Stimulated activated CD8-positive, alpha-beta memory T cell treated with anti-CD3 and anti-CD28 coated beads, Interleukin-15, amount 100 ng/mL, for 48 hours (primary cell): ENCODE data around the gene POFUT2.

Source experiments
- DNase-seq, 2 donors: peaks; one replicate each; pipeline ENCODE4 v3.0.0-alpha.2; 2020; ENCODE audit warnings: low read depth in 2 of 2

The POFUT2 gene

DNA sequence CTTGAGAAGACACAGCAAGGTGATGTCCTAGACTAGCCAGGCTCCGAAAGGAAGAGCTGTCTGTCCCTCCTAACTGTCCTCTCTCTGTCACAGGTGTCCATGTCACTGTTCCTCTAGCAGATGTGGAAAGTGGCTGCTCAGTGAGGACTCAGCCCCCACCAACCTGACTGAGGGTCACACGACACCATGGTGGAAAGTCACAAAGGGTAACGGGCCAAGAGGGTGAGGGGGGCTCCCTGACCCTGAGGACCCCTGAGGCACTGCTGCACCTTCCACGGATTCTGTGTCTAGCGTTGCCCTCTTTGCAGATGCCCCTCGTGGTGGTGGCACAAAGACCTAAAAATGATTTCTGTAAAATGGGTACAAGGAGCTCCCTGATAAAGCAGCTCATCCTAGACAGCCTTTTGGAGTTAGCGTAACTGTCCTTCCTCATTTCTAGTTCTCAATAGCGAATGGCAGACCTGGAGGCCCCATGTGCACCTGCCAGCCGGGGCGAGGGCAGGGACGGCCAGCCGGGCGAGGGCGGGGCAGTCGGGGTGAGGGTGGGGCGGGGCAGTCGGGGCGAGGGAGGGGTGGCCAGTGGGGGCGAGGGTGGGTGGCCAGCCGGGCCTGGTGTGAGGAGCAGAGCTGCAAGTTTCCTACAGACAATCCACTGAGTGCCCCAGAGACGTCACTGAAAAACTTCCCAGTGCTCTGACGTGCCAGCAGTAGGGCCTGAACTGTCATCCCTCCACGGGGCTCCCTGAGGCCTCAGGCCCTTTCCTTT, 23.4 kb downstream of the POFUT2 start:
- no peak for DNase-seq

DNA sequence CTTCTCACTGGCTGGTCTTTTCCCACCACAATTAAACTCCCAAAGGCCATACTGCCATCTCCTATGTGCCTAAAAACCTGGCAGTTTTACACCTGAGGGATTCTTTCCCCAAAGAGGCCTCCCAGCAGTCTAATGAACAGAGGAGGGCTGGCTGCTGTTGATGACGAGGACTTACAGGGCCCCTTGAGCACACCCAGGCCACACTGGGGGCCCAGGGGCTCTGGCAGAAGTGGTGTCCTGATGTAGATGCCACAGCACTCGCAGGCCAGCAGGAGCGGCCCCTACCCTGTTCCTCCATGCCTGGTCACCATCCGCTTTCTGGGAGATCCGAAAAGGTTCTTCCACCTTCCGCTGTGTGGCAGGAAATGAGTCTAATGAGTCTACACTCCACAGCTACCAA, 24.2 kb downstream of the POFUT2 start:
- no peak for DNase-seq

DNA sequence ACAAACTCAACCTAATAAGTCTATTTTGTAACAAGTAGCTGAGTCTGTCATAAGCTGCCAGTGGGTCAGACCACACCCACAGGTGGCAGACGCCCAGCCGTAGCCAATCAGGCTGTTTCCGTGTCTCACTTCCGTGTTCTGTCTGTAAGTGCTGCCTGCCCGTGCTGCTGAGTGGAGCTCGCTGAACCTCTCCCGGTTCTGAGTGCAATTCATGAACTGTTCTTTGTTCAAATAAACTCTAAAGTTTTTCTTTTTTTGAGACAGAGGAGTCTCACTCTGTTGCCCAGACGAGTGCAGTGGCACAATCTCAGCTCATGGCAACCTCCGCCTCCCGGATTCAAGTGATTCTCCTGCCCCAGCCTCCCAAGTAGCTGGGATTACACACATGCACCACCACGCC, 25.1 kb downstream of the POFUT2 start:
- no peak for DNase-seq

DNA sequence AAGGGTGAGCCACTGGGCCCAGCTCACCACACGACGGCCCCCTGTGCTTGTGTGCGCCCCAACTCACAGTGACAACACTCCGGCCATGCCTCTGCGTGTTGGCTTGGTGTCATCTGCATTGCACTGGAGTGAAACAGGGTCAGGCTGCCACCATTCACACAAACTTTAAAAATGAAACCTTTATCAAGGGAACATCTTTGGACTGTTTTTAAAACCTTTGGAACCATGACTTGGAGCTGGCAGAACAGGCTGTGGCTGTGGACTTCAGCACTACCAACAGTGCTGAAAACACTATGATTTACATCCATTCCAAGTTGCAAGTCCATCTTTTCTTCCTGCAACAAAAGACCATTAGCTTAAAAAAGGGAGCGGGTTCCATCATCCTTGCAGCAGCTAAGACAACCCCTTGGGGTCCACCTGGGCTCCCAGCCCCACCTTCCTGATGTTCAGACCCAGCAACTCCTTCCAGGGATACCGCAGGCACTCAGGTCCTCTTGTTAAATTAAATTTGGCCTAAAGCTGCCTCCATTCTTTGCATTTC, 25.6 kb downstream of the POFUT2 start:
- no peak for DNase-seq

DNA sequence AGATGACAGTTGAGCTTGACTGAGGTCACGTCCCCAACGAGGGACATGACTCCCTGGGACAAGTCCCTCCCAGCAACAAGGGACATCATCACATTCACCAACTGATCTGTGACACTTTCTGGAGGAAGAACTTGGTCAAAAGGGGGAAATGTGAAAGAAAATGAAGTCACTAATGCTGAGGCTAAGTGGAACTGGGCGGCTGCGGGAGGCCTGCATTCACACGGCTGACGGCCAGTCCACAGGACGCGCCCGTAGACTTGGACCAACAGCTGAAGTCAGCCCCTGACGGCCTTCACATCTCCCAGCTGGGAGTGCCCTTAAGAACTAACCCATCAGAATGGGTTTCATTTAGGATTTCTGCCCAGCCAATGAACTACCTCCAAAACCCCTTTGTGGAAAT, 26.6 kb downstream of the POFUT2 start:
- DNase-seq: no peak

DNA sequence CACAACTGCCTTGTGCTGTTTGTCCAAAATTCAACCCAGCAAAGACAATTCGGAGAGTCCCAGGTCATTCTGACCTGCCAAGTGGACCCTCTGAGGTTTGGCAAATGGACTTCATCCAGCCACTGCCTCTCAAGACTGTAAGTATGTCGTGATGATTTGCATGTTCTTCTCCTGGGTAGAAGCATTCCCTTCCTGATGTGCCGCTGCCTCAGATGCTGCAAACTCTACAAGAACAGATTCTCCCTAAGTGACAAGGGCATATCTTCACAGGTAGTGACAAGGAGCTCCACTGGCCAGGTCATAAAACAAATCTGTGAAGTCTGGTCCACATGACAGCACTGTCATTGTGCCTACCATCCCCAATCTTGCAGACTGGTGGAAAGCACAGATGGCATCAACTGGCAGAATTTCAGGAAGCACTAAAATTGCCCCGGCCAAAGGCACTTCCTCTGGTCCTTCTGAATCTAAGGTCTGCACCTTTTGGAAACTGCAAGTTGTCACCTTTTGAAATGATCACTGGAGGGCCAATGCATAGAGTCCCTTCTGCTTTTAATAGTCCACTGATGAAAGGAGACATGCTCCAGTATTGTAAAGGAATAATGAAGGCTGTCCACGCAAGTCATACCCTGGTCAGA, 27.4 kb downstream of the POFUT2 start:
- no peak for DNase-seq

DNA sequence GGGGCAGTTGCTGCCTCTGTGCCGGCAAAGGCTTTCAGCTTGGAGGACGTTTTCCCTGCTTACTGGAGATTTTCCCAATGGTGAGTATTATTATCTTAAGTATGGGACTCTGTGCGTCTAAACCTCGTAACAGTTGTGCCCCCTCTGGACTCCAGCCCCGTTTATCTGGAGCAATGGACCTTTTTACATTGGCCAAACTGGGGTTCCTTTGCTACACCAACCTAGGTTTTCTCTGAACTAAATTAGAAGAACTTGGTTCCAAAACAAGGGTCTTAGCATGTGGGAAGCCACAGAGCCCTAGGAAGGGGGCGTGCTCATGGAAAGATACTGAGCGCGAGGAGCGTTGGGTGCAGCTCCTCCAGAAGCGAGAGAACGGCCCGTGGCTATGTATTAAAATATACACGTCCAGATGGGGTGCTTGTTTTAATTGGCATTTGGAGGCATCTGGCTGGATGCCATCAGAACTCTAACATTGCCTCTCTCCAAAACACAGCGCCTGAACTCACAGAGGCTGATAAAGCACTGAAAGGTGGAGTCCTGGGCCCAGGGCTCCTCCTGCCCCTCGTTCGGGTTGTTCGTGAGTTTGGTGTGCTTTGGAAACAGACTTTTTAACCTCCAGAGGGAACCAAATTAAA, 28.4 kb downstream of the POFUT2 start:
- no peak for DNase-seq

DNA sequence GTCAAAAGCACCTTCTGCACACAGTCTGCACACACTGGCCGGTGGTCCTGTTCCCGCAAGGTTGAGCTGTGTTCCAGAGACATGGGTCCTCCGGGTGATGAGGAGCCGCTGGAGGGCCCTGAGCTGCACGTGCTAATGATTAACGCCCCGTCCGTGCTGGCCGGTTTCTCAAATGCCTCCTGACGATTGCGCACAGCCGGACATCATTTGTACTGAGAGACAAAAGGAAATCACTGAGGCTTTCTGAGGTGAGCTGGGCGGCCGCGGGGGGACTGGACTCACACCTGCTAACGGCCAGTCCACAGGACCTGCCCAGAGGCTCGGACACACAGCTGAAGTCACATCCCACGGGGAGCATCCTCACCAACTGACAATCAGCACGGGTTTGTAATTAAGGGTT, 29.2 kb downstream of the POFUT2 start:
- no peak for DNase-seq

DNA sequence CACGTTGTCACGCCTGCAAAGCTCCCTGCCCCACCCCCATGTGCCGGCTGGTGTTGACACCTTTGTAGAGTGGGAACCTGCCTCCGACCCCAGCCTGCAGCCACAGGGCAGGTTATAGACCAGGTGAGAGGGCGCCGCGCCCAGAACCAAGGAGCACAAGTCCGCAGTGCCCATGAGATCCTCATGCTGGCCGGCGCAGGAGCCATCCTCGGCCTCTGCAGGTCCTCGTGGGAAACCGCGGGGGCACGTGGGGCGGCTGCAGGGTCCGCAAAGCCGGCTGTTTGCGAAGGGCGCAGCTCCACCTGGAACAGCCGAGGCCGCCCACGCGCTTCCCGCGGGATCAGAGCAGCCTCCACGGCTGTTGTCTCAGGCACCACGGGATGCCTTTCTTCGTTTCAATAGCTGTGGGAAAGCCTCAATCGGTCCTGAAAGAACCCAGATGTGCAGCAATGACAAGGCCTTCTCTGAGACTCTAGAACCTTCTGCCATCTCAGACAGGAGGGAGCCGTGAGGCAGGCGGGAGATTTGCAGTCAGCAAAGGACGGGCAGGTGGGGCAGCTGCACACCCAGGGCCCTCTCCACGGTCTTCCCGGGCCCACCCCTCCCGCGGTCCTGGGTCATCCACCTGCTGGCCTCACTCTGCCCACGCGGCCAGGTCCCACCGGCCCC, 29.9 kb downstream of the POFUT2 start:
- no peak for DNase-seq

DNA sequence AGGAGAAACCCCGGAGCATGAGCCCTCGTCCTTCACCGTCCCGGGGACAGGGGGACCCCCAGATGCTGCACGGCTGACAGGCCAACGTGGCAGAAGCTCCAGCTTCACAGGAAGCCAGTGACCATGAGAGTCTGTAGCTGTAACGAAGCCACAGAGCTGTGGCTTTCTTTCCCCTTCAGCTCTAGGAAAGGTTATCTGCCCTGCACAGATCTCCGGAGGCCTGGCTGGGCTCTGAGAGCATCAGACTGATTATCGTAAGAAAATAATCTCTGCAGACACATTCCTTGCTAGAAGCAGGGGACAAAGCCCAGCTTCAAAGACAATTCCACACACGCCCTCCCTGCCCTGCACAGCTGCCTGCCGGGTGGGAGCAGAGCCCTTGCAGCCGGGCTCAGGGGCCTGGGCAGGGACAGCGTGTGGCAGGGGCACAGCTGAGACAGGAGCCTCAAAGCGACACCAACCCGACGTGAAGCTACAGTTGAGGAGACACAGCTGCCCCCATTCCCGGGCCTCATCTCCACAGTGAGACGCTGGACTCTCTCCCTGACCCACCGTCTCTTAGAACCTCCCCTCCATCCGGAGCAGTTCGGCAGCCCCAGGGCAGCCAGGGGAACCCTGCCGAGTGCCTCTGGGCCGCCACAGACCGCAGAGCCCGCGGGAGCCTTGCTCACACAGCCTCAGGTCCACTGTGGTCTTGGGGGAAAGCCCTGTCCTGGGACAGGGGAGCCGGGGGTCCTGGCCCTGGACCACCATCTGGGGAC, 30.6 kb downstream of the POFUT2 start:
- DNase-seq: no peak

DNA sequence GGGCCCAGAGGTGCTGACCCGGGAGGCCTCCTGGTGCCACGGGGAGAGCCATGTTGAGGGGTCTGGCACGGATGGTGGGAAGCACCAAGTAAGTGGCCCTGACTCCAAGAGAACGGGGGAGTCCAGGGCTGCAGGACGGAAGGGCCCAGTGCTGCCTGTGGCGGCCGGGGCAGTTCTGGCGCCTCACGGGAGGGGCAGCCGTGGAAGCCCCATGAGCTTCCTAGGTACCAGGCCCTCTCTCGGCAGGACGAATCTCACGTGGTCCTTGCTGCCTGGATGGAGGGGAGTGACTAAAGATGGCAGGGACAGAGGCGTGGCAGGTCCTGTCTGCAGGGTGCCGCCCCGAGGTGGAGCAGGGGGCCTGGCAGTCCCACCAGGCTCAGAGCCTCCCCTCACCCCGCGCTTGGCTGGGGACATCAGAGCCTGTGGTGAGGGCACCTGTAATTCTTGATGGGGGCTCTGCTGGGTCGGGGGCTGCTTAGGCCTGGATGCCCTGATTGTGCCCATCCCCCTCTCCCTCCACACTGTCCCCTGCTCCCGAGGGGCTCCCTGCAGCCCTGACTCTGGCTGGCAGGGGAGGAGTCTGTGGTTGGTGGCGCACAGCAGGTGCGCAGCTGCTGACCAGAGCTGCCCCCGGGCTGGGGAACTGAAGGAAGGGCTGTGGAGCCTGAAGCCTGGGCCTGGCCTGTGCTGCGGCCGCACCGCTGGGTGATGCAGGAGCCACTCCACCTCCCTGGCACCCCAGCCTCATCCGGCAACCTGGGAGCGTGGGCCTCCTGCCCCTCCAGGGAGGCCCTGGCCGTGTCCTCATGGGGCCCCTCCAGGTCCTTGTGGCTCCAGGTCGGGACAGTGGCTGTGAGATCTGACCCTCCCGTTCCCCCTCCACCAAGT, 31.4 kb downstream of the POFUT2 start:
- DNase-seq: no peak

DNA sequence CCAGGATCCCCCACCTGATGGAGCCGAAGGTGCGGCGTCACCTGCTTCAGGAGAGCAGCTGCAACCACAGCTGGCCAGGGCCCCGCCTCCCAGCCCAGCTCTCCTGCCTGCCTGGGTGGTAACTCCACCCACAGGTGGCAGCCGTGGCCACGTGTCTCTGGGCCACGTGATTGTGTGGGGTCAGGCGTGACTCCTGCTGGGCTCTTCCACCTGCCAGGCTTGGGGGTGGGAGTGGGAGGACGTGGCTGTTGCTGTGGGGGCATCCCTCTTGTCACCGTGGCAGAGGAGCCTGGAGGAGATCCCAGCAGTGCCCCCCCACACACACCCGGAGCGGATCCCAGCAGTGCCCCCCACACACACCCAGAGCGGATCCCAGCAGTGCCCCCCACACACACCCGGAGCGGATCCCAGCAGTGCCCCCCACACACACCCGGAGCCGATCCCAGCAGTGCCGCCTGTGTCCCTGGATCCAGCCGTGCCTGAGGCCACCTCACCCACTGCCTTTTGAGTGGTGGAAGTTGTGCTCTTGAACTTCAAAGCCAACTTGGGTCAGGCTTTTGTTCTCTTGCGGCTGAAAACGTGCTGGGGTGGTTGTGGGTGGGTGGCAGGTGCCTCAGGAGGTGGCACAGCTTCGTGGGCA, 32.2 kb downstream of the POFUT2 start:
- DNase-seq: no peak

DNA sequence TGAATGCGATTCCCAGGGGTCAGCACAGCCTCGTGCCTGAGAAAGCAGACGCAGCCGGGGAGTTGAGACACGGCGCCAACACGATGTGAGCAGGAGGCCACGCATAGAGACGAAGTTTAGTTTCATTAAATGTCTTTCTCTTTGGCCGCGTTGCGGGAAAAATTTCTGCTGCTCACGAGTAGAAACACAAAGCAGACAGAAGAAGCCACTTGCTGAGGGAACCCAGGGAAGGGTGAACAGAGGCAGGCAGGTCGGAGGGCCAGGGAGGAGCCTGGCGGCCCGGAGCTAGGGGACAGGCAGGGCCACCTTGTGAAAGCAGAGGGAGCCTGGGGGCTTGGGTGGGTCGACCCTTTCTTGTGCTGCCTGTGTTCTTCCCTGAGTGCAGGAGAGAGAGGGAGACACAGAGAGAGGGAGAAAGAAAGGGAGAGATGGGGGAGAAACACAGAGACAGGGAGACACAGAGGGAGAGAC, 33.2 kb downstream of the POFUT2 start:
- DNase-seq: no peak

DNA sequence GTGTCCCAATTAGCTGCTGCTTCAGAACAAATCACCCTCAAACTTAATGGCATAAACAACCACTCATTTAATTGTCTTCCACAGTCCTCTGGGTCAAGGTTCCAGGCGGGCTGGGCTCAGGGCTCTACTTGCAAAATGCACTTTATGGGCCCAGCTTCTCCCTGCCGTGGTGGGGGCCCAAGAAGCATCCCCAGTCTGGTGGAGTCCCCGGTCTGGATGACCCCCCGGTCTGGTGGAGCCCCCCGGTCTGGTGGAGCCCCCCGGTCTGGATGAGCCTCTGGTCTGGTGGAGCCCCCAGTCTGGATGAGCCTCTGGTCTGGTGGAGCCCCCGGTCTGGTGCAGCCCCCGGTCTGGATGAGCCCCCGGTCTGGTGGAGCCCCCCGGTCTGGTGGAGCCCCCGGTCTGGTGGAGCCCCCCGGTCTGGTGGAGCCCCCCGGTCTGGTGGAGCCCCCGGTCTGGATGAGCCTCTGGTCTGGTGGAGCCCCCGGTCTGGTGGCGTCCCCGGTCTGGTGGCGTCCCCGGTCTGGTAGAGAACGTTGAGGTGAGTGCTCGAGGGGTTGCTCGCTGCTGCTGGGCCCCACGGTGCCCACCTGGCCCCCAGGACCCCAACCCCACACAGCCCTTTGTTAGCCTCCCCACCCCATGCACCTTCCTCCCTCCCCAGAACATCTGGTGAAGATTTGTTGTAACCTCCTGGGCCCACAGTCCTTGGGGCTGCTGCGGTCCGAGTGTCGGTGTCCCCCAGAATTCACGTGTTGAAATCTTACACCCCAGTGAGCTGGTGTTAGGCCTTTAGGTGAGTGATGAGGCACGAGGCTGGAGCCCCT, 33.8 kb downstream of the POFUT2 start:
- DNase-seq: no peak

DNA sequence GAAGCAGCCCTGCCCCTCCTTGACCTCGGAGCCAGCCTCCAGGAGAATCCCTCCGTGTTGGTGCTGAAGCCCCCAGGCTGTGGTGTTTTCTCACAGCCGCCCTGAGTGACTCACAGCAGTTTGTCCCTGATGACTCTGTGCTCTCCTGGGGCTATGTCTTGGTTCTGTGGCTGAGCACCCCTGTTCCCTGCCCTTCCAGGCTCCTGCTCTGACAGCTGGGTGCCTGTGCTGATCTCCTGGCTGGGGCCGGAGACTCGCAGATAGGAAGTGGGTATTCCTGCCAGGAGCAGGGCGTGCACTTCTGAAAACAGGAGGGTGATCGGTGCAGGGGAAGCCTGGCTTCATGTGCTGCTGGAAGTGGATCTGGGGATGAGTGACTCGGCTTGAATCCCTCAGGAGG, 34.5 kb downstream of the POFUT2 start:
- DNase-seq: no peak

DNA sequence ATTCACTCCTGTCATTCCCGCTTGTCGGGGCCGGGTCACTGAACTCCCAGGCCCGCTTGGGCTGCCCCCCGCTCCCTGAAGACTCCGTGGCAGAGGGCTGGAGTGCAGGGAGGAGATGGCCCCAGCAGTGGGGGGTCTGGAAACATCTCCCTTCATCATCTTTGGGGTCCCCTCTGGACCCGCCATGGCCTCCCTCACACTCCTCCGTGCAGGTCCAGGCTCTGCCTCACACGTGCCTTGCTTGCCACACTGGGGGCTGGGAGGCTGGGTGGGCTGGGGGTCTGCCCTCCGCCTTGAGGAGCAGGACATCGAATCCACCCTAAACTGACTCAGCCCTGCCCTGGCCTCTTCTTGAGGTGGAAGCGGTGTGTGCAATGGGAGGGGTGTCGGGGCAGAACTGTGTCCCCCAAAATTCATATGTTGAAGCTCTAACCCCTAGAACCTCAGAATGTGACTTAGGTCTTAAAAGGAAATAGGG, 35.2 kb downstream of the POFUT2 start:
- no peak for DNase-seq

DNA sequence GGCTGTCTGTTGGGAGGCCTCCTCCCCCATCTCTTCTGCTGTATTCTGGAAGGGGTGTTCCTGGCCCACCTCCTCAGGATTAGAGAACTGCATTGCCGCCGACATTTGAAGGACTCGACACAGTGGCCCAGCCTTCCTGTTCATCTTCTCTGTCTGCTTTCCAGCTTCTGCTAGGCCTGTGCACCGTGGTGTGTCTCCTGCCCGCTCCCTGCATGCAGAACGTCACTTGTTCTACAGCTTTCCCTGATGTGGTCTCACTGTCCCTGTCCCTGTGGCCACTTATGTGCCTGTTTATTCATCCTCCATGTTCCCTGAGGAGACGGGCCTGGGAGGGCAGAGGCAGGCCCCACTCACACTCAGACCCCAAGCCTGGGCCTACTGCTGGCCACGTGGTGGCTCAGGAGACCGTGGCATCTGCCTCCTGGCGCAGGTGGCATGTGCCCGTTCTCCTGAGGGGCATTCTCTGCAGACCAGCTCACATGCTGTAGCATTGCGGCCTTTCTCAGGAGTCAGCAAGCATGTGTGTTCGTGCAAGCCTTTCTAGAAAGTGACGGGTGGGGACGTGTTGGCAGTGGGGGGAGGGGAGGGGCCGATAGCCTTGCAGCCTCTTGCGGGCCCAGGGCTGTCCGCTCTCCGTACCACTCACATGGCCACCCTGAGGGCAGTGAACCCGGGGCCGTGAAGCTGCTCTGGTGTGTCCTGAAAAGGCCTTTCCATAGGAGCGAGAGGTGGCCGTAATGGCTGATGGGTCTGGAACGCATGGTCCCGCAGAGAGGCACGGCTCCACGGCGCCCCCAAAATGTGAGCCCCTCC, 35.9 kb downstream of the POFUT2 start:
- DNase-seq: no peak
